Neuronal stem cell (in vitro differentiated cells): Measurements from ENCODE around the gene PLEKHF1.

Experiments used
- DNase-seq: peaks from one replicate; pipeline ENCODE4 v3.0.0-alpha.2; 2013; ENCODE audit warnings: low spot score
- H2AFZ ChIP-seq: one replicate; pipeline ENCODE4 v1.6.1; 2013; ENCODE audit warnings: mild to moderate bottlenecking, low read length, inconsistent platforms
- H2AK5ac ChIP-seq: 2 replicates; pipeline ENCODE4 v1.6.1; 2013; ENCODE audit warnings: low read depth, mild to moderate bottlenecking, inconsistent platforms, low read length, moderate library complexity, mixed read lengths
- H2BK120ac ChIP-seq: 2 replicates; pipeline ENCODE4 v1.6.1; 2013; ENCODE audit warnings: low read depth, mild to moderate bottlenecking, inconsistent platforms, low read length, moderate library complexity, mixed read lengths
- H2BK12ac ChIP-seq: one replicate; pipeline ENCODE4 v1.6.1; 2013; ENCODE audit warnings: low read length, inconsistent platforms
- H2BK15ac ChIP-seq: 2 replicates; pipeline ENCODE4 v1.6.1; 2013; ENCODE audit warnings: mild to moderate bottlenecking, low read length, inconsistent platforms, mixed read lengths
- H2BK5ac ChIP-seq: one replicate; pipeline ENCODE4 v1.6.1; 2013; ENCODE audit warnings: inconsistent platforms, mild to moderate bottlenecking, low read length, moderate library complexity
- H3K14ac ChIP-seq: one replicate; pipeline ENCODE4 v1.6.1; 2013; ENCODE audit warnings: low read length, inconsistent platforms
- H3K18ac ChIP-seq: 2 replicates; pipeline ENCODE4 v1.6.1; 2013; ENCODE audit warnings: low read length, inconsistent platforms
- H3K23ac ChIP-seq: 2 replicates; pipeline ENCODE4 v1.6.1; 2013; ENCODE audit warnings: low read depth, mild to moderate bottlenecking, mixed read lengths, low read length, inconsistent platforms; ENCODE audit not compliant: poor library complexity
- H3K27ac ChIP-seq: replicated peaks from 3 replicates; pipeline ENCODE4 v1.5.1; 2013; ENCODE audit warnings: low read length, inconsistent platforms
- H3K27me3 ChIP-seq, 3 experiments: 2 replicates each; pipeline ENCODE4 v1.6.1; 2013; ENCODE audit warnings: low read length in 3 of 3, mild to moderate bottlenecking in 2 of 3, inconsistent platforms in 1 of 3, low read depth in 1 of 3, mixed read lengths in 1 of 3, moderate library complexity in 1 of 3; ENCODE audit not compliant: control insufficient read depth in 3 of 3, insufficient read depth in 3 of 3
- H3K36me3 ChIP-seq, 2 donors: replicated peaks in 1 of 2; 2 replicates each; pipeline ENCODE4 v1.6.1; 2013; ENCODE audit warnings: low read length in 2 of 2; ENCODE audit not compliant: control insufficient read depth in 2 of 2, insufficient read depth in 2 of 2
- H3K4ac ChIP-seq: 2 replicates; pipeline ENCODE4 v1.6.1; 2013; ENCODE audit warnings: inconsistent platforms, mild to moderate bottlenecking, low read length, moderate library complexity
- H3K4me1 ChIP-seq, 2 donors: 1 replicate in 1 of 2; 2 replicates in 1 of 2; pipeline ENCODE4 v1.6.1; 2013; ENCODE audit warnings: low read length in 2 of 2, low read depth in 1 of 2; ENCODE audit not compliant: control insufficient read depth in 2 of 2, insufficient read depth in 1 of 2
- H3K4me2 ChIP-seq: one replicate; pipeline ENCODE4 v1.6.1; 2013; ENCODE audit warnings: mild to moderate bottlenecking, low read length, inconsistent platforms; ENCODE audit not compliant: insufficient read depth, poor library complexity, severe bottlenecking
- H3K4me3 ChIP-seq, 2 donors: 2 replicates each; pipeline ENCODE4 v1.5.1; 2013; ENCODE audit warnings: low read length in 2 of 2, mild to moderate bottlenecking in 2 of 2, inconsistent platforms in 1 of 2, moderate library complexity in 1 of 2
- H3K79me1 ChIP-seq: one replicate; pipeline ENCODE4 v1.6.1; 2013; ENCODE audit warnings: low read depth, mild to moderate bottlenecking, inconsistent platforms, low read length, moderate library complexity
- H3K9ac ChIP-seq: one replicate; pipeline ENCODE4 v1.6.1; 2013; ENCODE audit warnings: mild to moderate bottlenecking, low read depth, low read length, inconsistent platforms; ENCODE audit not compliant: poor library complexity
- H3K9me3 ChIP-seq, 2 donors: replicated peaks in 1 of 2; 2 replicates each; pipeline versions ENCODE3 to v1.6.1; 2013; ENCODE audit warnings: low read length in 2 of 2, mild to moderate bottlenecking in 2 of 2, inconsistent platforms in 1 of 2, low read depth in 1 of 2, mixed read lengths in 1 of 2, moderate library complexity in 1 of 2; ENCODE audit not compliant: control insufficient read depth in 2 of 2, insufficient read depth in 1 of 2
- H4K8ac ChIP-seq: one replicate; pipeline ENCODE4 v1.6.1; 2013; ENCODE audit warnings: low read depth, mild to moderate bottlenecking, inconsistent platforms, low read length, moderate library complexity
- H4K91ac ChIP-seq: one replicate; pipeline ENCODE4 v1.6.1; 2013; ENCODE audit warnings: low read length, low read depth, mild to moderate bottlenecking, inconsistent platforms; ENCODE audit not compliant: poor library complexity
- WGBS, 2 donors: extraction: QIAGEN DNeasy Blood & Tissue Kit; methylation state at CpG; one replicate each; pipeline ENCODE4 v1.1.7; 2013; ENCODE audit warnings: missing lambda C conversion rate in 2 of 2, mixed read lengths in 1 of 2; ENCODE audit not compliant: insufficient read length in 2 of 2, insufficient replicate concordance in 1 of 2; ENCODE audit errors: extremely low coverage in 2 of 2; 5-methylcytosine and 5-hydroxymethylcytosine counted together

PLEKHF1 gene

GRCh38 chr19:29629836-29630534 is 35.3 kb upstream of the PLEKHF1 start:
- Histone ChIP-seq H2BK5ac (no peak overlapping the region), H2BK12ac (no peak overlapping the region), H3K27me3 (peaks cover 0 to 4% (median 0%) of the 10 kb centered on the region in 3 experiments), H3K27ac (no peak overlapping the region), H3K18ac (no peak overlapping the region), H3K4me3 (no peak overlapping the region), H4K91ac (no peak overlapping the region), H4K8ac (no peak overlapping the region), H2AK5ac (no peak overlapping the region), H2AFZ (no peak overlapping the region), H3K9me3 (no peaks in the 10 kb centered on the region), H3K4ac (no peak overlapping the region), H3K23ac (no peak overlapping the region), H3K14ac (no peak overlapping the region), H2BK15ac (no peak overlapping the region), H3K79me1 (no peaks in the 10 kb centered on the region), H3K4me1 (peaks cover 4 to 8% of the 10 kb centered on the region in 2 donors), H3K4me2 (no peak overlapping the region), H3K9ac (no peak overlapping the region), H2BK120ac (no peak overlapping the region), H3K36me3 (no peaks in the 10 kb centered on the region)
- no peak for DNase-seq
- WGBS, 2 donors, result no CpG with 5 or more reads among the region's 5 CpGs

- Histone ChIP-seq H2BK12ac (no peak overlapping the region), H2BK120ac (no peak overlapping the region), H3K9ac (no peak overlapping the region), H2AFZ (no peak overlapping the region), H3K4ac (no peak overlapping the region), H3K18ac (no peak overlapping the region), H3K79me1 (no peaks in the 10 kb centered on the region), H3K23ac (no peak overlapping the region), H3K27me3 (peaks cover 0 to 4% (median 0%) of the 10 kb centered on the region in 3 experiments), H2BK5ac (no peak overlapping the region), H3K36me3 (no peaks in the 10 kb centered on the region), H2AK5ac (no peak overlapping the region), H3K14ac (no peak overlapping the region), H2BK15ac (no peak overlapping the region), H3K27ac (no peak overlapping the region), H3K4me2 (no peak overlapping the region), H4K8ac (no peak overlapping the region), H3K9me3 (no peaks in the 10 kb centered on the region), H3K4me3 (no peak overlapping the region), H4K91ac (no peak overlapping the region), H3K4me1 (peaks cover 0 to 1% of the 10 kb centered on the region in 2 donors)
- DNase-seq, result no peak
- no CpG with 5 or more reads among the region's 2 CpGs for WGBS, 2 donors
These were observed 34.6 kb upstream of the PLEKHF1 start for GRCh38 chr19:29630655-29631054.

GRCh38 chr19:29631450-29631849 is 33.8 kb upstream of the PLEKHF1 start:
- no peak overlapping the region for H3K27ac ChIP-seq

DNA sequence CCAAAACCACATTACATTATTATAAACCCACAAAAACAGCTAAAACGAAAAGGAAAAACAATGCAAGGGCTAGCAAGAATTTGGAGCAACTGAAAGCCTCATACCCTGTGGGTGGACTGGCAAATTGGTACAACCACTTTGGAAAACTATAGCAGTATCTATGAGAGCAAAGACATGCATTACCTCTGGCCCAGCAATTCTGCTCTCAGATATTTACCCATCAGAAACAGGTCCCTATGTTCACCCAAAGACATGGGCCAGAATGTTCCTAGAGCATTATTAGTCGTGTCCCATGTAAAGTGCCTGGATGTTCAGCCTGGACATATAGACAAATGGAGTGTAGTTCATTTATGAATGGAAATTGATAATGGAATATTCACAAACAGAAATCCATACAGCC is 31.3 kb upstream of the PLEKHF1 start:
- 100% methylated on average over 1 of the region's 2 CpGs; no CpG with 5 or more reads in 1 of the 2 donors for WGBS, 2 donors
- H3K4me3 ChIP-seq, result no peak overlapping the region

More at GRCh38 chr19:29631450-29631849, 33.8 kb upstream of the PLEKHF1 start:
- no peaks in the 10 kb centered on the region for H3K4me1 ChIP-seq
- no CpG with 5 or more reads among the region's 3 CpGs for WGBS, 2 donors
- no peak overlapping the region for H3K9ac ChIP-seq
- no peak overlapping the region for H4K91ac ChIP-seq
- no peak overlapping the region for H3K23ac ChIP-seq
- peak overlapping the region; percentile 19 for H3K18ac ChIP-seq
- no peak overlapping the region for H2AFZ ChIP-seq
- H3K79me1 ChIP-seq, result no peaks in the 10 kb centered on the region
- H2BK15ac ChIP-seq, result no peak overlapping the region
- no peak overlapping the region for H3K4me3 ChIP-seq
- H3K36me3 ChIP-seq, result no peaks in the 10 kb centered on the region
- H2BK5ac ChIP-seq, result no peak overlapping the region
- DNase-seq, result no peak
- H2BK12ac ChIP-seq, result no peak overlapping the region
- peak overlapping the region; percentile 66 for H2AK5ac ChIP-seq
- peaks cover 0 to 7% (median 0%) of the 10 kb centered on the region in 3 experiments for H3K27me3 ChIP-seq
- no peak overlapping the region for H3K14ac ChIP-seq
- no peak overlapping the region for H3K4me2 ChIP-seq
- no peak overlapping the region for H4K8ac ChIP-seq
- no peak overlapping the region for H2BK120ac ChIP-seq
- H3K9me3 ChIP-seq, result no peaks in the 10 kb centered on the region
- no peak overlapping the region for H3K4ac ChIP-seq

More for the DNA sequence above, 31.3 kb upstream of the PLEKHF1 start:
- Histone ChIP-seq H2BK120ac (no peak overlapping the region), H3K9me3 (no peaks in the 10 kb centered on the region), H3K27ac (no peak overlapping the region), H3K9ac (no peak overlapping the region), H4K8ac (no peak overlapping the region), H2BK5ac (no peak overlapping the region), H3K27me3 (peaks cover 0 to 10% (median 0%) of the 10 kb centered on the region in 3 experiments), H3K4me1 (peaks cover 0 to 2% of the 10 kb centered on the region in 2 donors), H3K18ac (no peak overlapping the region), H3K14ac (no peak overlapping the region), H2AK5ac (no peak overlapping the region), H3K36me3 (no peaks in the 10 kb centered on the region), H2BK15ac (no peak overlapping the region), H3K4me2 (no peak overlapping the region), H3K4ac (no peak overlapping the region), H4K91ac (no peak overlapping the region), H2BK12ac (no peak overlapping the region), H3K23ac (no peak overlapping the region), H3K79me1 (no peaks in the 10 kb centered on the region), H2AFZ (no peak overlapping the region)
- DNase-seq, result no peak
